ENCODE results near the gene DAGLB.

Gene DAGLB

GRCh38 chr7:6422926-6423632 is 24.7 kb downstream of the DAGLB start:
- H3K4me3 ChIP-seq (replicated peaks; ENCODE audit: low read depth, low read length), result no peak overlapping the region
- TF ChIP-seq CTCF (IDR thresholded peaks at IDR 0.05; ENCODE audit: insufficient read depth, low read length, poor library complexity, severe bottlenecking), result no peak
- H3K36me3 ChIP-seq (ENCODE audit: control insufficient read depth, insufficient read depth, low read length), result peaks cover 23% of the 10 kb centered on the region
- DNase-seq (ENCODE audit: extremely low read depth, insufficient read length), result no peak
- H3K27me3 ChIP-seq (replicated peaks; ENCODE audit: control insufficient read depth, insufficient read depth, low read length), result no peaks in the 10 kb centered on the region

- no peak for TF ChIP-seq CTCF (IDR thresholded peaks at IDR 0.05; ENCODE audit: insufficient read depth, low read length, poor library complexity, severe bottlenecking)
- Histone ChIP-seq H3K36me3 (ENCODE audit: control insufficient read depth, insufficient read depth, low read length) (peaks cover 23% of the 10 kb centered on the region), H3K4me3 (replicated peaks; ENCODE audit: low read depth, low read length) (no peak overlapping the region), H3K27me3 (replicated peaks; ENCODE audit: control insufficient read depth, insufficient read depth, low read length) (no peaks in the 10 kb centered on the region)
- DNase-seq (ENCODE audit: extremely low read depth, insufficient read length), result no peak
These were observed 25.7 kb downstream of the DAGLB start for GRCh38 chr7:6422095-6422494.

- H3K27me3 ChIP-seq (replicated peaks; ENCODE audit: control insufficient read depth, insufficient read depth, low read length), result no peaks in the 10 kb centered on the region
- H3K36me3 ChIP-seq (ENCODE audit: control insufficient read depth, insufficient read depth, low read length), result peaks cover 27% of the 10 kb centered on the region
- no peak for TF ChIP-seq CTCF (IDR thresholded peaks at IDR 0.05; ENCODE audit: insufficient read depth, low read length, poor library complexity, severe bottlenecking)
- DNase-seq (ENCODE audit: extremely low read depth, insufficient read length), result no peak
- no peak overlapping the region for H3K4me3 ChIP-seq (replicated peaks; ENCODE audit: low read depth, low read length)
These were observed 27.1 kb downstream of the DAGLB start for GRCh38 chr7:6420680-6421079.

- peaks cover 22% of the 10 kb centered on the region for H3K36me3 ChIP-seq (ENCODE audit: control insufficient read depth, insufficient read depth, low read length)
- no peaks in the 10 kb centered on the region for H3K27me3 ChIP-seq (replicated peaks; ENCODE audit: control insufficient read depth, insufficient read depth, low read length)
- H3K4me3 ChIP-seq (replicated peaks; ENCODE audit: low read depth, low read length), result no peak overlapping the region
- DNase-seq (ENCODE audit: extremely low read depth, insufficient read length), result no peak
- TF ChIP-seq CTCF (IDR thresholded peaks at IDR 0.05; ENCODE audit: insufficient read depth, low read length, poor library complexity, severe bottlenecking), result no peak
These were observed 28.4 kb downstream of the DAGLB start for GRCh38 chr7:6419310-6419773.

GRCh38 chr7:6417408-6417807 is 30.3 kb downstream of the DAGLB start:
- DNase-seq (ENCODE audit: extremely low read depth, insufficient read length), result no peak
- TF ChIP-seq CTCF (IDR thresholded peaks at IDR 0.05; ENCODE audit: insufficient read depth, low read length, poor library complexity, severe bottlenecking), result no peak
- peaks cover 21% of the 10 kb centered on the region for H3K36me3 ChIP-seq (ENCODE audit: control insufficient read depth, insufficient read depth, low read length)

More at GRCh38 chr7:6417408-6417807, 30.3 kb downstream of the DAGLB start:
- H3K27me3 ChIP-seq (replicated peaks; ENCODE audit: control insufficient read depth, insufficient read depth, low read length), result no peaks in the 10 kb centered on the region
- no peak overlapping the region for H3K4me3 ChIP-seq (replicated peaks; ENCODE audit: low read depth, low read length)
